Measurements from ENCODE around the gene PLA2G6. TPM values are rescaled to one million over a fixed set of nuclear protein-coding genes. Genes with fewer than 3 reads are reported as not detected.
A peak's percentile ranks its signal among the peaks of the same experiment; 100 is the strongest.

PLA2G6 gene
- total RNA-seq, 2 experiments from 2014 or later: 48.8 to 50.2 TPM

- no peaks in the 10 kb centered on the region for H3K9me3 Mint-ChIP-seq
- H3K27ac ChIP-seq (ENCODE audit: low read depth in 1 of 2, low read length in 2 of 2): no peak overlapping the region
- H3K4me3 Mint-ChIP-seq: no peak overlapping the region
- CTCF ChIA-PET: no interaction called here
- peaks cover 3% of the 10 kb centered on the region for H3K4me1 Mint-ChIP-seq (ENCODE audit: low read depth)
- peaks cover 13% of the 10 kb centered on the region for H3K4me1 ChIP-seq (ENCODE audit: insufficient read depth, low read length)
- DNase-seq (peak in 1 of 14 experiments; percentile 12), ATAC-seq (ENCODE audit: poor library complexity) (no peak)
- no peaks in the 10 kb centered on the region for H3K36me3 ChIP-seq (ENCODE audit: insufficient read depth, low read length)
- H3K4me3 ChIP-seq (ENCODE audit: low read length): no peak overlapping the region
- H3K27me3 ChIP-seq (ENCODE audit: control insufficient read depth in 1 of 2, insufficient read depth in 2 of 2, low read length in 2 of 2): peaks cover 19 to 34% of the 10 kb centered on the region in 2 experiments
- TF ChIP-seq CTCF (IDR thresholded peaks at IDR 0.05): no peak
- POLR2A ChIA-PET: interaction anchor here (0.7 kb wide), 1 partner anchor 234 kb away, joined by 3 read pairs; no protein-coding TSS in a partner anchor
- peaks cover 0 to 17% of the 10 kb centered on the region in 2 experiments for H3K9me3 ChIP-seq (ENCODE audit: control insufficient read depth in 1 of 2, insufficient read depth in 1 of 2, low read length in 2 of 2)
- intact Hi-C loops (cut with DNase I, micrococcal nuclease): no loop called here
- no peaks in the 10 kb centered on the region for H3K36me3 Mint-ChIP-seq (ENCODE audit: low read depth)
- peaks cover 21% of the 10 kb centered on the region for H3K27me3 Mint-ChIP-seq
- H3K27ac Mint-ChIP-seq: no peak overlapping the region
These were observed 100.0 kb downstream of the PLA2G6 start for GRCh38 chr22:38081636-38081940.

- Histone ChIP-seq H3K27ac (ENCODE audit: low read depth in 1 of 2, low read length in 2 of 2) (no peak overlapping the region), H3K36me3 (ENCODE audit: insufficient read depth, low read length) (no peaks in the 10 kb centered on the region), H3K27me3 (ENCODE audit: control insufficient read depth in 1 of 2, insufficient read depth in 2 of 2, low read length in 2 of 2) (peaks cover 19 to 34% of the 10 kb centered on the region in 2 experiments), H3K4me3 (ENCODE audit: low read length) (no peak overlapping the region), H3K9me3 (ENCODE audit: control insufficient read depth in 1 of 2, insufficient read depth in 1 of 2, low read length in 2 of 2) (peaks cover 0 to 17% of the 10 kb centered on the region in 2 experiments), H3K4me1 (ENCODE audit: insufficient read depth, low read length) (peaks cover 13% of the 10 kb centered on the region)
- Mint-ChIP-seq H3K27me3 (peaks cover 21% of the 10 kb centered on the region), H3K4me3 (no peak overlapping the region), H3K4me1 (ENCODE audit: low read depth) (peaks cover 3% of the 10 kb centered on the region), H3K9me3 (no peaks in the 10 kb centered on the region), H3K27ac (no peak overlapping the region), H3K36me3 (ENCODE audit: low read depth) (no peaks in the 10 kb centered on the region)
- CTCF ChIA-PET: no interaction called here
- ATAC-seq (ENCODE audit: poor library complexity) (peak; percentile 21), DNase-seq (peak in 1 of 14 experiments; percentile 12)
- POLR2A ChIA-PET: no interaction called here
- intact Hi-C loops (cut with DNase I, micrococcal nuclease): no loop called here
- no peak for TF ChIP-seq CTCF (IDR thresholded peaks at IDR 0.05)
These were observed 100.6 kb downstream of the PLA2G6 start for GRCh38 chr22:38080850-38081635.

- Mint-ChIP-seq H3K4me3 (no peak overlapping the region), H3K9me3 (no peaks in the 10 kb centered on the region), H3K27me3 (peaks cover 21% of the 10 kb centered on the region), H3K36me3 (ENCODE audit: low read depth) (no peaks in the 10 kb centered on the region), H3K4me1 (ENCODE audit: low read depth) (peaks cover 3% of the 10 kb centered on the region), H3K27ac (no peak overlapping the region)
- ATAC-seq (ENCODE audit: poor library complexity): no peak
- Histone ChIP-seq H3K27me3 (ENCODE audit: control insufficient read depth in 1 of 2, insufficient read depth in 2 of 2, low read length in 2 of 2) (peaks cover 19 to 34% of the 10 kb centered on the region in 2 experiments), H3K4me3 (ENCODE audit: low read length) (no peak overlapping the region), H3K27ac (ENCODE audit: low read depth in 1 of 2, low read length in 2 of 2) (no peak overlapping the region), H3K36me3 (ENCODE audit: insufficient read depth, low read length) (peaks cover 2% of the 10 kb centered on the region), H3K4me1 (ENCODE audit: insufficient read depth, low read length) (peaks cover 13% of the 10 kb centered on the region), H3K9me3 (ENCODE audit: control insufficient read depth in 1 of 2, insufficient read depth in 1 of 2, low read length in 2 of 2) (peaks cover 0 to 17% of the 10 kb centered on the region in 2 experiments)
- TF ChIP-seq CTCF (IDR thresholded peaks at IDR 0.05): no peak
- ChIA-PET POLR2A (no interaction called here), CTCF (no interaction called here)
- no peak for DNase-seq
- intact Hi-C loops (cut with DNase I, micrococcal nuclease): no loop called here
These were observed 101.2 kb downstream of the PLA2G6 start for GRCh38 chr22:38080474-38080849.

Measured in CD4-positive, alpha-beta T cell (primary cell).